ENCODE data around the gene MED31. TPM values are rescaled to one million over a fixed set of nuclear protein-coding genes. Genes with fewer than 3 reads are reported as not detected.

The MED31 gene
- total RNA-seq, 4 donors from 2014 or later: 3.8 to 8.6 (median 7.2) TPM

DNA sequence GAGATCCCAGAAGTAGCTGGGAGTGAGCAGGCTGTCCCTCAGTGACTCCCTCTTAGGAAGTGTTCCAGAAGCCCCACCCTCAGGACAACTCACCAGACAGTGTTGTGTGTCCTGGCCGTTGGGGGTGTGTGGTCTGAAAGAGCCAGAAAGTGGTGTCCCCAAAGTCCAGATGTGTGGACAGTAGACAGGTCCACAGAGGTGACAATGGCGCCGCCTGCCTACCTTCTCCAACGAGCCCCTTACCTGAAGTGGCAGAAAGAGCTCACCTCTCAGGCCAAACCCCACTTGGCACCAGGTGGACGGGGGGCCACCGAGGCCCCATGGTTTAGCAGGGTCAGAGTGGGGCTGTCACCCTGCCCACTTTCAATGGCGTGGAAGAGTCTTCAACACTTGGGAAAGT, 20.0 kb upstream of the MED31 start:
- DNase-seq (no peak), ATAC-seq (no peak)
- H3K36me3 ChIP-seq: no peaks in the 10 kb centered on the region
- intact Hi-C loops (cut with DNase I; ENCODE audit: low total_unique reads) (no loop called here), in situ Hi-C loops (cut with MboI; ENCODE audit: low sequenced_read_pairs in 4 of 4) (loop anchor here in 3 of 4 donors (25.0 kb wide), 2 partner anchors 166 to 341 kb away; partner anchors contain the start of genes BCL6B (in 3 of the 3), RNASEK (in 3 of the 3) and TEKT1 (in 1 of the 3))
- H3K4me3 ChIP-seq: no peak overlapping the region
- peaks cover 0 to 6% (median 5%) of the 10 kb centered on the region in 3 donors for H3K27me3 ChIP-seq
- no peaks in the 10 kb centered on the region for H3K9me3 ChIP-seq
- H3K27ac ChIP-seq: no peak overlapping the region
- H3K4me1 ChIP-seq: no peaks in the 10 kb centered on the region
- TF ChIP-seq, protein P1, sequence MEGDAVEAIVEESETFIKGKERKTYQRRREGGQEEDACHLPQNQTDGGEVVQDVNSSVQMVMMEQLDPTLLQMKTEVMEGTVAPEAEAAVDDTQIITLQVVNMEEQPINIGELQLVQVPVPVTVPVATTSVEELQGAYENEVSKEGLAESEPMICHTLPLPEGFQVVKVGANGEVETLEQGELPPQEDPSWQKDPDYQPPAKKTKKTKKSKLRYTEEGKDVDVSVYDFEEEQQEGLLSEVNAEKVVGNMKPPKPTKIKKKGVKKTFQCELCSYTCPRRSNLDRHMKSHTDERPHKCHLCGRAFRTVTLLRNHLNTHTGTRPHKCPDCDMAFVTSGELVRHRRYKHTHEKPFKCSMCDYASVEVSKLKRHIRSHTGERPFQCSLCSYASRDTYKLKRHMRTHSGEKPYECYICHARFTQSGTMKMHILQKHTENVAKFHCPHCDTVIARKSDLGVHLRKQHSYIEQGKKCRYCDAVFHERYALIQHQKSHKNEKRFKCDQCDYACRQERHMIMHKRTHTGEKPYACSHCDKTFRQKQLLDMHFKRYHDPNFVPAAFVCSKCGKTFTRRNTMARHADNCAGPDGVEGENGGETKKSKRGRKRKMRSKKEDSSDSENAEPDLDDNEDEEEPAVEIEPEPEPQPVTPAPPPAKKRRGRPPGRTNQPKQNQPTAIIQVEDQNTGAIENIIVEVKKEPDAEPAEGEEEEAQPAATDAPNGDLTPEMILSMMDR (IDR thresholded peaks at IDR 0.05 in 4 of 5, conservative IDR thresholded peaks at IDR 0.05 in 1 of 5): no peak
- no peak for TF ChIP-seq POLR2A (IDR thresholded peaks at IDR 0.05)

DNA sequence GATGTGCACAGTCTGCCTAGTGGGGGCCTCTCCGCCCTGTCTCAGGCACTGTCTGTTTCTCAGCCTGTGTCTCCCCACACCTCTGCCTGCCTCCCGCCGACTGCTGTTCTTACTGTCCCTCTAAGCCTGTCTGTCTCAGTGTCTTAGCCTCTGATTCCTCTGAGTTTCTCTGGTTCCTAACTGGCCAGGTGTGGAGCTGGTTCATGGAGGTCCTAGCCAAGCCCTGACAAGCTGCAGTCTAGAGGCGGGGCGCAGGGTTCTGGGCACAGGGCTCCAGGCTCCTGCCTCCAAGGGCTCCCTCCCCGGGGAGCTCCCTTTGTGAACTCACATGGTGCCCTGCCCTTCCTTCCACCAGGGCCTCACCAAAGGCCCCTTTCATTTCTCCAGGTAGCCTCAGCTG, 19.6 kb upstream of the MED31 start:
- no peak for TF ChIP-seq POLR2A (IDR thresholded peaks at IDR 0.05)
- TF ChIP-seq, protein P1 (IDR thresholded peaks at IDR 0.05 in 4 of 5, conservative IDR thresholded peaks at IDR 0.05 in 1 of 5): no peak
- intact Hi-C loops (cut with DNase I; ENCODE audit: low total_unique reads) (no loop called here), in situ Hi-C loops (cut with MboI; ENCODE audit: low sequenced_read_pairs in 4 of 4) (loop anchor here in 3 of 4 donors (25.0 kb wide), 2 partner anchors 166 to 341 kb away; partner anchors contain the start of genes BCL6B (in 3 of the 3), RNASEK (in 3 of the 3) and TEKT1 (in 1 of the 3))
- Histone ChIP-seq H3K9me3 (no peaks in the 10 kb centered on the region), H3K4me1 (no peaks in the 10 kb centered on the region), H3K36me3 (no peaks in the 10 kb centered on the region), H3K4me3 (no peak overlapping the region), H3K27ac (no peak overlapping the region), H3K27me3 (peaks cover 0 to 6% (median 5%) of the 10 kb centered on the region in 3 donors)
- DNase-seq (no peak), ATAC-seq (no peak)

DNA sequence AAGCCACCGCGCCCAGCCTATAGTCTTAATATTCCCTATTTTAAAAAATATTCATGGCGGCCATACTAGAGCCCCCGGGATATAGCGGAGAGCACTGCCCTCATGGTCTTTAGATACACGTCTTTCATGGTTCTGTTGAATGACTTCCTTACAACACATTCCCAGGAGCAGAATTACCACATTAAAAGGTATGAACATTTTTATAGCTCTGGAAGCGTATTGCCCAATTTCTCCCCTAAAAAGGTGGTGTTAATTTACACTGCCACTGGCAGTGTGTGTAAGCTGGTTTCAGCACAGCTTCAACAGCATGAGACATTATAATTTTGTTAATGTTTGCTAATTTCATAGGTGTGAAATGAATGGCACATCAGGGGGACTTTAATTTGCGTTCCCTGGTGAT, 19.2 kb upstream of the MED31 start:
- in situ Hi-C loops (cut with MboI; ENCODE audit: low sequenced_read_pairs in 4 of 4): loop anchor here in 3 of 4 donors (25.0 kb wide), 2 partner anchors 167 to 342 kb away; partner anchors contain the start of genes BCL6B (in 3 of the 3), RNASEK (in 3 of the 3) and TEKT1 (in 1 of the 3)
- Histone ChIP-seq H3K9me3 (no peaks in the 10 kb centered on the region), H3K4me3 (no peak overlapping the region), H3K27ac (no peak overlapping the region), H3K4me1 (no peaks in the 10 kb centered on the region), H3K27me3 (peaks cover 0 to 6% (median 5%) of the 10 kb centered on the region in 3 donors), H3K36me3 (no peaks in the 10 kb centered on the region)
- intact Hi-C loops (cut with DNase I; ENCODE audit: low total_unique reads): no loop called here
- no peak for DNase-seq
- TF ChIP-seq POLR2A (IDR thresholded peaks at IDR 0.05): no peak
- TF ChIP-seq, protein P1 (IDR thresholded peaks at IDR 0.05 in 4 of 5, conservative IDR thresholded peaks at IDR 0.05 in 1 of 5): no peak
- ATAC-seq: no peak

DNA sequence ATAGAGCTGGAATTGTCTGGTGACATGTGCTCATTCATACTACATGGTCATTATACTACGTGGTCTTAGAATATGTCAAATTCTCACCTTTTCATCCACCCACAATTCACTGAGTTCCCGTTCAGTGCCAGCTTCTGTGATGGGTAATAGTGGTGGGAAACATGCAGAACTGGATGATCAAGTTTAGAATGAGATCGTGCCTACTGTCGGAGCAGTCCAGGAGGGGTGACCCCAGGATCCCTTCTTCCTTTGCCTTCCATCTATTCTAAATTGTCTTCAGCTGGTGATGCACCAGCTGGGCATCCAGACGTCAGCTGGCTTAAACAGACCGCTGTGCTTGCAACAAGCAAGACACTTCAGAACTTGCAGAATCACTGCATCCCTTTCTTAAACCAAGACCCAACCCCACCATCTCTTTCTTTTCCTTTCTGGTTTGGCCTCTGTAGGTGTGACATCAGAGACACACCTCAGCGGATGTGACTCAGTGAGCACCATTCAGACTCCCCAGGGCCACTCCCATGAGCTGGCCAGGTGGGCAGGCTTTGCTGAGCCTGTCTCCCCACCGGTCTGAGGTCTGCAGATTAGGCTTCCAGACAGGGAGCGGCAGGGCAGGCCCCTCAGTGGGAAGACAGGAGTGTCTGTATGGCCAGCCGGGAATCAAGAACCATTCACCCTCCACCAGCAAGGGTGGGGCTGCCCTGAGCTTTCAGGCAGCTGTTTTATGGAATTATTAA, 18.2 kb upstream of the MED31 start:
- no peak for DNase-seq

More for the DNA sequence above, 18.2 kb upstream of the MED31 start:
- H3K4me3 ChIP-seq: no peak overlapping the region
- no peaks in the 10 kb centered on the region for H3K9me3 ChIP-seq
- H3K27ac ChIP-seq: no peak overlapping the region
- H3K27me3 ChIP-seq: peaks cover 0 to 6% (median 5%) of the 10 kb centered on the region in 3 donors
- no peak for TF ChIP-seq POLR2A (IDR thresholded peaks at IDR 0.05)
- TF ChIP-seq, protein P1 (IDR thresholded peaks at IDR 0.05 in 4 of 5, conservative IDR thresholded peaks at IDR 0.05 in 1 of 5): no peak
- no peaks in the 10 kb centered on the region for H3K36me3 ChIP-seq
- H3K4me1 ChIP-seq: no peaks in the 10 kb centered on the region
- in situ Hi-C loops (cut with MboI; ENCODE audit: low sequenced_read_pairs in 4 of 4): loop anchor here in 3 of 4 donors (5.0 to 25.0 kb wide), 4 partner anchors 168 to 343 kb away; partner anchors contain the start of genes BCL6B (in 3 of the 3), RNASEK (in 3 of the 3) and TEKT1 (in 1 of the 3)
- intact Hi-C loops (cut with DNase I; ENCODE audit: low total_unique reads): loop anchor here (5.0 kb wide), 1 partner anchor 338 kb away; no protein-coding TSS in a partner anchor
- ATAC-seq: no peak

Data from gastrocnemius medialis (tissue), 4 donors.